ENCODE results near the gene CCL22.

The CCL22 gene

DNA sequence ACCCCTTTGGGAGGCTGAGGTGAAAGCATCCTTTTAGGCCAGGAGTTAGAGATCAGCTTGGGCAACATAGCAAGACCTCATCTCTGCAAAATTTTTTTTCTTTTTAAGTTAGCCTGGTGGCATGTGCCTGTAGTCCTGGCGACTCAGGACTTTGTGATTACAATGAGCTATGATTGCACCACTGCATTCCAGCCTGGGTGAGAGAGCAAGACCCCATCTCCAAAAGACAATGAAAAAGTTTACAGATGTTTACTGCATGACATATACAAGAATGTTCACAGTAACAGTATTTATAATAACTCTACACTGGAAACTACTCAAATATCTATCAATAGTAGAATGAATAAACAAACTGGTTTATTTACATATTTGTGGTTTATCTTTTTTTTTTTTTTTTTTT is 33.1 kb upstream of the CCL22 start:
- no peaks in the 10 kb centered on the region for H3K79me2 ChIP-seq (ENCODE audit: low read length)
- no peak for TF ChIP-seq CTCF (IDR thresholded peaks at IDR 0.05; ENCODE audit: low read length)
- no peak for TF ChIP-seq EZH2phosphoT487 (IDR thresholded peaks at IDR 0.05; ENCODE audit: low read length)
- TF ChIP-seq EZH2 (optimal IDR thresholded peaks at IDR 0.05; ENCODE audit: low read depth, low read length) = no peak
- no peak overlapping the region for H2AFZ ChIP-seq (ENCODE audit: low read length)
- DNase-seq = no peak
- no peak overlapping the region for H3K4me2 ChIP-seq (ENCODE audit: low read depth, low read length)
- H4K20me1 ChIP-seq (ENCODE audit: insufficient read depth, low read length) = no peaks in the 10 kb centered on the region
- no peak overlapping the region for H3K9ac ChIP-seq (ENCODE audit: low read length)
- 0 out of 2 replicates have a peak, but pooled peaks cover 7% of the 10 kb centered on the region for H3F3A ChIP-seq (ENCODE audit: insufficient read depth, low read length)
- no peaks in the 10 kb centered on the region for H3K27me3 ChIP-seq (replicated peaks; ENCODE audit: insufficient read depth, low read length)
- no peaks in the 10 kb centered on the region for H3K36me3 ChIP-seq (replicated peaks; ENCODE audit: insufficient read depth, low read length)
- H3K4me3 ChIP-seq (ENCODE audit: low read length) = no peak overlapping the region
- no peaks in the 10 kb centered on the region for H3K9me3 ChIP-seq (replicated peaks; ENCODE audit: insufficient read depth, low read length)
- H3K9me2 ChIP-seq (replicated peaks; ENCODE audit: insufficient read depth, low read length) = no peaks in the 10 kb centered on the region
- H3K27ac ChIP-seq (ENCODE audit: low read length) = no peak overlapping the region
- H3K4me1 ChIP-seq (ENCODE audit: low read length) = peaks cover 4% of the 10 kb centered on the region; the same call in 1 of the 2 replicates

GRCh38 chr16:57329718-57330327 is 28.8 kb upstream of the CCL22 start:
- Histone ChIP-seq H3K9ac (ENCODE audit: low read length) (no peak overlapping the region), H4K20me1 (ENCODE audit: insufficient read depth, low read length) (no peaks in the 10 kb centered on the region)

DNA sequence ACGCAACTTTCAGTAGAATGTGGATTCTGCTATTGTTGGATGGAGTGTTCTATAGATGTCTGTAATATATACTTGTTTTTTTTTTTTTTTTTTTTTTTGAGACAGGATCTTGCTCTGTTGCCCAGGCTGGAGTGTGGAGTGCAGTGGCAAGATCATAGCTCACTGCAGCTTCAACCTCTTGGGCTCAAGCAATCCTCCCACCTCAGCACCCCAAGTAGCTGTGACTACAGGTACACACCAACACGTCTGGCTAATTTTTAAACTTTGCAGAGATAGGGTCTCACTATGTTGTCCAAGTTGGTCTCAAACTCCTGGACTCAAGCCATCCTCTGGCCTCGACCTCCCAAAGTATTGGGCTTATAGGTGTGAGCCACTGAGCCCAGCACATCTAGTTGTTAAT is 27.2 kb upstream of the CCL22 start:
- Histone ChIP-seq H3K4me3 (ENCODE audit: low read length) (no peak overlapping the region), H3K4me1 (ENCODE audit: low read length) (no peaks in the 10 kb centered on the region), H3K9ac (ENCODE audit: low read length) (no peak overlapping the region), H3K9me3 (replicated peaks; ENCODE audit: insufficient read depth, low read length) (no peaks in the 10 kb centered on the region), H3F3A (ENCODE audit: insufficient read depth, low read length) (no peaks in the 10 kb centered on the region), H3K27ac (ENCODE audit: low read length) (no peak overlapping the region), H4K20me1 (ENCODE audit: insufficient read depth, low read length) (no peaks in the 10 kb centered on the region), H3K4me2 (ENCODE audit: low read depth, low read length) (no peak overlapping the region), H3K79me2 (ENCODE audit: low read length) (no peaks in the 10 kb centered on the region), H3K36me3 (replicated peaks; ENCODE audit: insufficient read depth, low read length) (no peaks in the 10 kb centered on the region), H3K27me3 (replicated peaks; ENCODE audit: insufficient read depth, low read length) (no peaks in the 10 kb centered on the region), H2AFZ (ENCODE audit: low read length) (no peak overlapping the region), H3K9me2 (replicated peaks; ENCODE audit: insufficient read depth, low read length) (no peaks in the 10 kb centered on the region)
- no peak for TF ChIP-seq EZH2phosphoT487 (IDR thresholded peaks at IDR 0.05; ENCODE audit: low read length)
- TF ChIP-seq CTCF (IDR thresholded peaks at IDR 0.05; ENCODE audit: low read length) = no peak
- TF ChIP-seq EZH2 (optimal IDR thresholded peaks at IDR 0.05; ENCODE audit: low read depth, low read length) = no peak
- DNase-seq = no peak

More at GRCh38 chr16:57329718-57330327, 28.8 kb upstream of the CCL22 start:
- H3K27ac ChIP-seq (ENCODE audit: low read length) = no peak overlapping the region
- TF ChIP-seq CTCF (IDR thresholded peaks at IDR 0.05; ENCODE audit: low read length) = no peak
- TF ChIP-seq EZH2phosphoT487 (IDR thresholded peaks at IDR 0.05; ENCODE audit: low read length) = no peak
- no peak for TF ChIP-seq EZH2 (optimal IDR thresholded peaks at IDR 0.05; ENCODE audit: low read depth, low read length)
- H3K4me2 ChIP-seq (ENCODE audit: low read depth, low read length) = no peak overlapping the region
- H3F3A ChIP-seq (ENCODE audit: insufficient read depth, low read length) = 0 out of 2 replicates have a peak, but pooled peaks cover 6% of the 10 kb centered on the region
- H3K4me1 ChIP-seq (ENCODE audit: low read length) = no peaks in the 10 kb centered on the region
- no peak overlapping the region for H3K4me3 ChIP-seq (ENCODE audit: low read length)
- no peaks in the 10 kb centered on the region for H3K9me3 ChIP-seq (replicated peaks; ENCODE audit: insufficient read depth, low read length)
- H3K9me2 ChIP-seq (replicated peaks; ENCODE audit: insufficient read depth, low read length) = no peaks in the 10 kb centered on the region
- DNase-seq = no peak
- no peak overlapping the region for H2AFZ ChIP-seq (ENCODE audit: low read length)
- no peaks in the 10 kb centered on the region for H3K27me3 ChIP-seq (replicated peaks; ENCODE audit: insufficient read depth, low read length)
- no peaks in the 10 kb centered on the region for H3K36me3 ChIP-seq (replicated peaks; ENCODE audit: insufficient read depth, low read length)
- no peaks in the 10 kb centered on the region for H3K79me2 ChIP-seq (ENCODE audit: low read length)

Data from MM.1S (cell line).